Keratinocyte (primary cell): ENCODE data around the gene ANXA11. TPM values are rescaled to one million over a fixed set of nuclear protein-coding genes. Genes with fewer than 3 reads are reported as not detected.

ENCODE experiments used
- DNase-seq: peaks from one replicate; pipeline ENCODE4 v3.0.0-alpha.2; 2011; ENCODE audit warnings: low read depth, missing footprints, low spot score
- FAIRE-seq: peaks from 2 replicates; lab custom pipeline; 2011; peaks lifted over from hg19 to GRCh38; lab: Jason Lieb, UNC
- H2AFZ ChIP-seq: 2 replicates; pipeline ENCODE4 v1.6.0; 2012; ENCODE audit warnings: low read length, control low read depth, inconsistent platforms; ENCODE audit not compliant: control insufficient read depth
- H3K27ac ChIP-seq: 2 replicates; pipeline ENCODE4 v1.5.1; 2011; ENCODE audit warnings: low read length; ENCODE audit not compliant: control insufficient read depth, insufficient read depth
- H3K27me3 ChIP-seq: 3 replicates; pipeline ENCODE4 v1.6.0; 2011; ENCODE audit warnings: low read length; ENCODE audit not compliant: control insufficient read depth, insufficient read depth; ENCODE audit errors: extremely low read depth
- H3K36me3 ChIP-seq, 2 experiments: 2 replicates in 1 of 2; 3 replicates in 1 of 2; pipeline ENCODE4 v1.5.1; 2011; ENCODE audit warnings: low read length in 2 of 2, mild to moderate bottlenecking in 1 of 2; ENCODE audit not compliant: control insufficient read depth in 2 of 2, insufficient read depth in 2 of 2; ENCODE audit errors: extremely low read depth in 1 of 2
- H3K4me1 ChIP-seq: 3 replicates; pipeline ENCODE4 v1.5.1; 2011; ENCODE audit warnings: low read length; ENCODE audit not compliant: control insufficient read depth, insufficient read depth; ENCODE audit errors: extremely low read depth
- H3K4me2 ChIP-seq: 3 replicates; pipeline ENCODE4 v1.6.0; 2011; ENCODE audit warnings: low read depth, low read length; ENCODE audit not compliant: control insufficient read depth, insufficient read depth; ENCODE audit errors: extremely low read depth
- H3K4me3 ChIP-seq, 3 experiments: fragments of 200-600 bp in 1 of 3; sonication (generic) in 1 of 3; 2 replicates in 2 of 3; 3 replicates in 1 of 3; pipeline ENCODE4 v1.5.1; 2011 to 2016; ENCODE audit warnings: low read length in 3 of 3, mild to moderate bottlenecking in 3 of 3, control low read depth in 2 of 3, inconsistent platforms in 1 of 3, low read depth in 1 of 3, mixed read lengths in 1 of 3, mixed run types in 1 of 3, moderate library complexity in 1 of 3; ENCODE audit not compliant: control insufficient read depth in 2 of 3, insufficient read depth in 2 of 3; ENCODE audit errors: extremely low read depth in 1 of 3
- H3K79me2 ChIP-seq: 2 replicates; pipeline ENCODE4 v1.6.0; 2012; ENCODE audit warnings: low read length; ENCODE audit not compliant: control insufficient read depth, insufficient read depth
- H3K9ac ChIP-seq: 3 replicates; pipeline ENCODE4 v1.6.0; 2011; ENCODE audit warnings: low read length; ENCODE audit not compliant: control insufficient read depth, insufficient read depth; ENCODE audit errors: extremely low read depth
- H3K9me1 ChIP-seq: 3 replicates; pipeline ENCODE4 v1.6.0; 2011; ENCODE audit warnings: low read length; ENCODE audit not compliant: control insufficient read depth, insufficient read depth; ENCODE audit errors: extremely low read depth
- H3K9me3 ChIP-seq: 2 replicates; pipeline ENCODE4 v1.5.1; 2012; ENCODE audit warnings: low read depth, low read length; ENCODE audit not compliant: control insufficient read depth
- H4K20me1 ChIP-seq: 3 replicates; pipeline ENCODE4 v1.6.0; 2011; ENCODE audit warnings: low read length; ENCODE audit not compliant: control insufficient read depth, insufficient read depth; ENCODE audit errors: extremely low read depth
- EZH2 ChIP-seq: IDR thresholded peaks from one replicate; pipeline ENCODE4 v1.6.1; 2012; ENCODE audit warnings: inconsistent platforms, mild to moderate bottlenecking, low read length, moderate library complexity
- dilution Hi-C: fragments of 300-500 bp; cut with MboI; formaldehyde crosslinking; loops from one replicate; pipeline ENCODE4 v1.7.0; 2020; ENCODE audit warnings: low sequenced_read_pairs; ENCODE audit not compliant: extremely low pct_ligation_motif_present
- polyA plus RNA-seq, 5 experiments: library from polyadenylated mRNA; depleted of rRNA in 3 of 5; stranded (reverse) in 3 of 5; stranded (forward) in 1 of 5; unstranded in 1 of 5; fragments of >200 nt; gene quantifications; 1 replicate in 1 of 5; 2 replicates in 3 of 5; 3 replicates in 1 of 5; pipeline versions ENCODE4 v1.2.1 to v1.2.3, GENCODE V29; 2011 to 2012; ENCODE audit warnings: missing spikeins in 2 of 5, low read depth in 1 of 5, low replicate concordance in 1 of 5
- TF ChIP-seq, protein P1 (sequence below), 3 experiments: IDR thresholded peaks in 1 of 3; conservative IDR thresholded peaks in 1 of 3; optimal IDR thresholded peaks in 1 of 3; 2 replicates in 2 of 3; 3 replicates in 1 of 3; pipeline versions ENCODE3 to v1.5.1; 2011; ENCODE audit warnings: low read length in 3 of 3, mild to moderate bottlenecking in 3 of 3, moderate library complexity in 2 of 3, control low read depth in 1 of 3, inconsistent platforms in 1 of 3; ENCODE audit not compliant: insufficient read depth in 2 of 3; ENCODE audit errors: extremely low read depth in 1 of 3

Gene ANXA11
- polyA plus RNA-seq, 1 donor (not counting 4 experiments of a cell fraction or from before 2014, with no cell fraction given): 97.9 TPM

DNA sequence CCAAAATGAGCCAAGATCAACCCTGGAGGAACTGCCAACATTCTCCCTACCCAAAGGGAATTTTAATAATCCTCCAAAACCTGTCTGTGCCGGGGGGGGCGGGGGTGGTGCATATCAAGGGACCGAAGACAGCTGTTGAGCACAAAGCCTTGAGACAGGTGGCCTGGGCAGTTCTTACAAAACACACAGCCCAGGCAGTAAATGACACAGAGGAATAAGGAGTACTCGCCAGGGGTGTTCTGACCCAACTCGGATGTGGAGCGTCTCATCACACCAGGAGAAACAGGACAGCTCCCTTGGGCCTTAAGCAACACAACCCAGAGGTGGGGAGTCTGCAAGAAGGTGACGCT is 37.2 kb downstream of the ANXA11 start:
- Histone ChIP-seq H3K4me2 (no peak overlapping the region), H3K36me3 (peaks cover 16 to 20% of the 10 kb centered on the region in 2 experiments), H3K27ac (no peak overlapping the region), H3K4me1 (peaks cover 50% of the 10 kb centered on the region), H3K79me2 (peaks cover 2% of the 10 kb centered on the region), H3K9me1 (no peaks in the 10 kb centered on the region), H3K27me3 (no peaks in the 10 kb centered on the region), H3K4me3 (no peak overlapping the region), H4K20me1 (peaks cover 6% of the 10 kb centered on the region), H3K9ac (no peak overlapping the region), H3K9me3 (no peaks in the 10 kb centered on the region), H2AFZ (no peak overlapping the region)
- dilution Hi-C loops: no loop called here
- no peak for DNase-seq
- FAIRE-seq: no peak
- TF ChIP-seq EZH2: no peak
- TF ChIP-seq, protein P1, sequence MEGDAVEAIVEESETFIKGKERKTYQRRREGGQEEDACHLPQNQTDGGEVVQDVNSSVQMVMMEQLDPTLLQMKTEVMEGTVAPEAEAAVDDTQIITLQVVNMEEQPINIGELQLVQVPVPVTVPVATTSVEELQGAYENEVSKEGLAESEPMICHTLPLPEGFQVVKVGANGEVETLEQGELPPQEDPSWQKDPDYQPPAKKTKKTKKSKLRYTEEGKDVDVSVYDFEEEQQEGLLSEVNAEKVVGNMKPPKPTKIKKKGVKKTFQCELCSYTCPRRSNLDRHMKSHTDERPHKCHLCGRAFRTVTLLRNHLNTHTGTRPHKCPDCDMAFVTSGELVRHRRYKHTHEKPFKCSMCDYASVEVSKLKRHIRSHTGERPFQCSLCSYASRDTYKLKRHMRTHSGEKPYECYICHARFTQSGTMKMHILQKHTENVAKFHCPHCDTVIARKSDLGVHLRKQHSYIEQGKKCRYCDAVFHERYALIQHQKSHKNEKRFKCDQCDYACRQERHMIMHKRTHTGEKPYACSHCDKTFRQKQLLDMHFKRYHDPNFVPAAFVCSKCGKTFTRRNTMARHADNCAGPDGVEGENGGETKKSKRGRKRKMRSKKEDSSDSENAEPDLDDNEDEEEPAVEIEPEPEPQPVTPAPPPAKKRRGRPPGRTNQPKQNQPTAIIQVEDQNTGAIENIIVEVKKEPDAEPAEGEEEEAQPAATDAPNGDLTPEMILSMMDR (optimal IDR thresholded peaks at IDR 0.05 in 1 of 3, IDR thresholded peaks at IDR 0.05 in 1 of 3, conservative IDR thresholded peaks at IDR 0.05 in 1 of 3; ENCODE audit: extremely low read depth in 1 of 3, insufficient read depth in 2 of 3, low read length in 3 of 3): no peak

DNA sequence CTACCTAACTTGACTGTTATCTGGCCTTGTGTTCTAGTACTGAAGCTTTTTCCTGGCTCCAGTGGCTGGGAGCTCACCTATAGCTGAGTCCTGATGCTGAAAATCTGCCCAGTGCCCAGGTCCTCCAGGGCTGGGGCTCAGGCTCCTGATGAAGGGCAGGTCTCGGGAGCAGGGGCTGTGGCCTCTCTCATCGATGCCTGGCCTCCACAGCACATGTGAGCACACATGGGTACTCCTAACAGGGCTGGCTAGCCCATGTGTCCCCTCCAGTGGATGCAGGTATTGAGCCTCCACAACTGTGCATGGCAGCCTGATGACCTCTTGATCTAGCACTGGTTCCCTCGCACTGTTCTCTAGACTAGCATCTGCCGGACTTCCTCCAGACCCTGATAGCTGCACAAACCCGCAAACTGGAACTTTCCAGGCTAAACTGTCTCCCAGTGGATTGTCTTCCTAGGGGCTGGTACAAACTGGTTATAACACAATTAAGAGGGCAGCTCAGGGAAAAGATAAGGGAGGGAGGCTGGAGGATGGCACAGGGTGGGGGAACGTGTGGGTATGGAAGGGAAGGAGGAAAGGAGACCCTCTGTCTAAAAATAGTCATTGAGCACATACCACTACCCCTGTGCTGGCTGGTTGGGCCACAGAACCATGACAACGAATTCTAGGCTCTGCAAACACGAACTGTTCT is 37.7 kb downstream of the ANXA11 start:
- Histone ChIP-seq H4K20me1 (peaks cover 6% of the 10 kb centered on the region), H3K9me3 (no peaks in the 10 kb centered on the region), H3K9me1 (no peaks in the 10 kb centered on the region), H3K4me3 (no peak overlapping the region), H3K4me1 (peaks cover 47% of the 10 kb centered on the region), H3K27me3 (no peaks in the 10 kb centered on the region), H3K9ac (no peak overlapping the region), H3K4me2 (no peak overlapping the region), H3K27ac (no peak overlapping the region), H2AFZ (no peak overlapping the region), H3K36me3 (peaks cover 16 to 20% of the 10 kb centered on the region in 2 experiments), H3K79me2 (peaks cover 2% of the 10 kb centered on the region)
- FAIRE-seq: no peak
- no peak for DNase-seq
- dilution Hi-C loops: no loop called here
- TF ChIP-seq, protein P1 (optimal IDR thresholded peaks at IDR 0.05 in 1 of 3, IDR thresholded peaks at IDR 0.05 in 1 of 3, conservative IDR thresholded peaks at IDR 0.05 in 1 of 3; ENCODE audit: extremely low read depth in 1 of 3, insufficient read depth in 2 of 3, low read length in 3 of 3): no peak
- TF ChIP-seq EZH2: no peak
